Epithelial cell of esophagus (primary cell): ENCODE measurements around the gene SMTNL2.
A peak's percentile ranks its signal among the peaks of the same experiment; 100 is the strongest.

Experiments used
- DNase-seq: peaks from one replicate; pipeline ENCODE4 v3.0.0; 2010; ENCODE audit warnings: low read depth
- H3K4me3 ChIP-seq: 2 replicates; pipeline ENCODE4 v1.5.1; 2011; ENCODE audit warnings: mild to moderate bottlenecking, low read length, control low read depth
- CTCF ChIP-seq: IDR thresholded peaks from 2 replicates; pipeline ENCODE4 v1.5.1; 2011; ENCODE audit warnings: low read depth, mild to moderate bottlenecking, low read length, control low read depth, inconsistent platforms; ENCODE audit not compliant: insufficient read depth; ENCODE audit errors: missing control alignments

The SMTNL2 gene

GRCh38 chr17:4537451-4538235, 46.7 kb upstream of the SMTNL2 start:
- H3K4me3 ChIP-seq: no peak overlapping the region
- no peak for TF ChIP-seq CTCF
- DNase-seq: no peak

GRCh38 chr17:4538236-4539002, 45.9 kb upstream of the SMTNL2 start:
- no peak for DNase-seq
- no peak for TF ChIP-seq CTCF
- no peak overlapping the region for H3K4me3 ChIP-seq

- TF ChIP-seq CTCF: no peak
- no peak overlapping the region for H3K4me3 ChIP-seq
- DNase-seq: no peak
These were observed 45.3 kb upstream of the SMTNL2 start for GRCh38 chr17:4539025-4539424.

GRCh38 chr17:4539576-4540223, 44.6 kb upstream of the SMTNL2 start:
- H3K4me3 ChIP-seq: no peak overlapping the region
- no peak for DNase-seq
- no peak for TF ChIP-seq CTCF

GRCh38 chr17:4540224-4540651, 44.1 kb upstream of the SMTNL2 start:
- no peak overlapping the region for H3K4me3 ChIP-seq
- TF ChIP-seq CTCF: peak; percentile 16
- no peak for DNase-seq

GRCh38 chr17:4540687-4541327, 43.5 kb upstream of the SMTNL2 start:
- H3K4me3 ChIP-seq: no peak overlapping the region
- DNase-seq: no peak
- no peak for TF ChIP-seq CTCF
